HCT116 (cell line): Measurements from ENCODE around the gene GJB6. TPM values are rescaled to one million over a fixed set of nuclear protein-coding genes. Genes with fewer than 3 reads are reported as not detected.

Experiments
- ATAC-seq: fragments of 200-7000 bp; cut with Tn5 transposase; 2 replicates; pipeline ENCODE4 v1.9.1; 2020; ENCODE audit warnings: mild to moderate bottlenecking, moderate library complexity
- BruUV-seq: library from RNA; stranded (reverse); fragments of 400-500 nt; replicated peaks from 2 replicates; lab custom pipeline; 2021; lab: Mats Ljungman, UMichigan
- CTCF ChIA-PET: fragments of 300-600 bp; sonication (Branson Sonifier 250); formaldehyde crosslinking; loops from one replicate; lab custom pipeline; 2021; ENCODE audit warnings: antibody characterized with exemption; lab: Charles Lee
- POLR2A ChIA-PET: fragments of 300-600, 350-600 bp; sonication (Branson Sonifier 250); formaldehyde crosslinking; loops from one replicate; lab custom pipeline; 2021; ENCODE audit warnings: antibody characterized with exemption; lab: Charles Lee
- RAD21 ChIA-PET, 2 experiments: fragments of 300-600 bp; sonication (Branson Sonifier 250); formaldehyde crosslinking; loops; one replicate each; lab custom pipeline; 2023; ENCODE audit warnings: low total read pairs in 2 of 2; ENCODE audit not compliant: uncharacterized antibody in 2 of 2, unreplicated experiment in 2 of 2, low non-redundant PET in 1 of 2; lab: Charles Lee
- DNase-seq: peaks from one replicate; pipeline ENCODE4 v3.0.0-alpha.2; 2010; ENCODE audit warnings: low read depth, low spot score
- H2AFZ ChIP-seq: fragments of 200-600 bp; shearing (Covaris generic), sonication (generic); 2 replicates; pipeline ENCODE4 v1.6.1; 2017; ENCODE audit warnings: low read depth, mixed run types, mixed read lengths, antibody characterized with exemption, low read length; ENCODE audit not compliant: poor library complexity, severe bottlenecking
- H3K27ac ChIP-seq: 2 replicates; pipeline ENCODE4 v1.5.1; 2012; ENCODE audit warnings: low read depth, low read length
- H3K27me3 ChIP-seq: fragments of 200-600 bp; sonication (generic); 2 replicates; pipeline ENCODE4 v1.6.1; 2016; ENCODE audit warnings: mixed run types, low read length, mixed read lengths; ENCODE audit not compliant: insufficient read depth
- H3K36me3 ChIP-seq, 2 experiments: fragments of 200-500 bp in 1 of 2; fragments of 200-600 bp in 1 of 2; sonication (Bioruptor generic) in 1 of 2; sonication (generic) in 1 of 2; 2 replicates each; pipeline versions ENCODE4 v1.5.1 to v1.6.1; 2014 to 2016; ENCODE audit warnings: low read length in 2 of 2, inconsistent platforms in 1 of 2, mixed read lengths in 1 of 2, mixed run types in 1 of 2; ENCODE audit not compliant: insufficient read depth in 2 of 2, control insufficient read depth in 1 of 2
- H3K4me1 ChIP-seq, 2 experiments: fragments of 200-600 bp in 1 of 2; sonication (generic) in 1 of 2; 2 replicates each; pipeline versions ENCODE4 v1.5.1 to v1.6.1; 2012 to 2017; ENCODE audit warnings: low read length in 2 of 2, inconsistent platforms in 1 of 2, mild to moderate bottlenecking in 1 of 2, mixed read lengths in 1 of 2, mixed run types in 1 of 2, moderate library complexity in 1 of 2; ENCODE audit not compliant: insufficient read depth in 2 of 2, control insufficient read depth in 1 of 2
- H3K4me2 ChIP-seq: fragments of 200-600 bp; sonication (generic); 2 replicates; pipeline ENCODE4 v1.6.1; 2017; ENCODE audit warnings: mixed run types, low read length, mixed read lengths
- H3K4me3 ChIP-seq, 2 experiments: fragments of 200-600 bp in 1 of 2; sonication (generic) in 1 of 2; replicated peaks in 1 of 2; 2 replicates each; pipeline ENCODE4 v1.5.1; 2011 to 2016; ENCODE audit warnings: low read length in 2 of 2, control low read depth in 1 of 2, low read depth in 1 of 2, mild to moderate bottlenecking in 1 of 2, mixed read lengths in 1 of 2, mixed run types in 1 of 2
- H3K79me2 ChIP-seq: fragments of 200-600 bp; sonication (generic); 2 replicates; pipeline ENCODE4 v1.6.1; 2017; ENCODE audit warnings: mild to moderate bottlenecking, mixed run types, low read length, moderate library complexity, mixed read lengths; ENCODE audit not compliant: insufficient read depth
- H3K9ac ChIP-seq: fragments of 200-600 bp; sonication (generic); 2 replicates; pipeline ENCODE4 v1.6.1; 2016; ENCODE audit warnings: low read length, mixed read lengths
- H3K9me2 ChIP-seq: fragments of 200-600 bp; sonication (generic), shearing (Covaris generic); 2 replicates; pipeline ENCODE4 v1.6.1; 2017; ENCODE audit warnings: mixed run types, mild to moderate bottlenecking, moderate library complexity; ENCODE audit not compliant: insufficient read depth
- H3K9me3 ChIP-seq, 2 experiments: fragments of 200-500 bp in 1 of 2; fragments of 200-600 bp in 1 of 2; sonication (Bioruptor generic) in 1 of 2; sonication (generic) in 1 of 2; 2 replicates each; pipeline ENCODE4 v1.6.1; 2014 to 2017; ENCODE audit warnings: low read length in 2 of 2, mixed read lengths in 2 of 2, inconsistent platforms in 1 of 2, low read depth in 1 of 2, mild to moderate bottlenecking in 1 of 2, mixed run types in 1 of 2, moderate library complexity in 1 of 2; ENCODE audit not compliant: control insufficient read depth in 1 of 2, insufficient read depth in 1 of 2
- H4K20me1 ChIP-seq: fragments of 200-600 bp; sonication (generic), shearing (Covaris generic); 2 replicates; pipeline ENCODE4 v1.6.1; 2017; ENCODE audit warnings: mixed run types, mild to moderate bottlenecking, moderate library complexity; ENCODE audit not compliant: insufficient read depth
- CBX3 ChIP-seq: IDR thresholded peaks from 2 replicates; pipeline ENCODE4 v1.6.1; 2012; ENCODE audit warnings: low read depth
- EGR1 ChIP-seq: IDR thresholded peaks from 2 replicates; pipeline ENCODE4 v1.6.1; 2012; ENCODE audit warnings: low read depth
- EZH2 ChIP-seq: fragments of 200-600 bp; sonication (generic); IDR thresholded peaks from 2 replicates; pipeline ENCODE4 v1.6.1; 2017; ENCODE audit warnings: antibody characterized with exemption, mixed run types
- EZH2phosphoT487 ChIP-seq: fragments of 200-600 bp; IDR thresholded peaks from 2 replicates; pipeline ENCODE4 v1.6.1; 2018; ENCODE audit warnings: antibody characterized with exemption, borderline replicate concordance
- FOSL1 ChIP-seq: IDR thresholded peaks from 2 replicates; pipeline ENCODE4 v1.6.1; 2012; ENCODE audit warnings: low read depth
- JUND ChIP-seq: IDR thresholded peaks from 2 replicates; pipeline ENCODE4 v1.6.1; 2012
- POLR2A ChIP-seq: IDR thresholded peaks from 2 replicates; pipeline ENCODE4 v1.7.0; 2011; ENCODE audit warnings: borderline replicate concordance; ENCODE audit not compliant: insufficient read depth, insufficient read length; ENCODE audit errors: extremely low read depth
- POLR2AphosphoS5 ChIP-seq: IDR thresholded peaks from 2 replicates; pipeline ENCODE4 v1.6.1; 2011; ENCODE audit warnings: mild to moderate bottlenecking, low read depth, low read length, moderate library complexity
- RAD21 ChIP-seq: IDR thresholded peaks from 2 replicates; pipeline ENCODE4 v1.6.1; 2012; ENCODE audit warnings: low read depth, mild to moderate bottlenecking
- SP1 ChIP-seq: IDR thresholded peaks from 2 replicates; pipeline ENCODE4 v1.6.1; 2012; ENCODE audit warnings: low read depth
- SRF ChIP-seq: IDR thresholded peaks from 2 replicates; pipeline ENCODE4 v1.6.1; 2012; ENCODE audit warnings: low read depth
- ZNF274 ChIP-seq: fragments of 200-500 bp; sonication (Bioruptor generic); IDR thresholded peaks from 2 replicates; pipeline ENCODE4 v1.6.1; 2014; ENCODE audit warnings: mild to moderate bottlenecking, low read depth, low read length, inconsistent platforms
- intact Hi-C: fragments of 100-400 bp; cut with micrococcal nuclease; formaldehyde crosslinking; loops from 2 replicates; pipeline ENCODE4 v1.10.0; 2022
- total RNA-seq: library from RNA; stranded (reverse); gene quantifications from one replicate; pipeline ENCODE4 v1.2.1, GENCODE V29; 2021; ENCODE audit not compliant: unreplicated experiment
- TF ChIP-seq, protein P1 (sequence below): IDR thresholded peaks from 2 replicates; pipeline ENCODE4 v1.6.1; 2011; ENCODE audit warnings: mild to moderate bottlenecking, low read length, moderate library complexity; ENCODE audit not compliant: insufficient replicate concordance; ENCODE audit errors: extremely low read depth
- TF ChIP-seq, protein P2 (sequence below): IDR thresholded peaks from 2 replicates; pipeline ENCODE4 v1.6.1; 2012
- TF ChIP-seq, protein P3 (sequence below), 3 experiments: fragments of 200-600 bp in 1 of 3; sonication (generic) in 1 of 3; IDR thresholded peaks in 2 of 3; conservative IDR thresholded peaks in 1 of 3; 2 replicates each; pipeline ENCODE4 v1.5.1; 2012 to 2017; ENCODE audit warnings: low read depth in 2 of 3, low read length in 2 of 3, antibody characterized with exemption in 1 of 3, borderline replicate concordance in 1 of 3, control low read depth in 1 of 3, mild to moderate bottlenecking in 1 of 3, mixed read lengths in 1 of 3, mixed run types in 1 of 3, moderate library complexity in 1 of 3; ENCODE audit not compliant: insufficient read depth in 1 of 3

Gene GJB6
- total RNA-seq, 1 experiment from 2014 or later: not detected

DNA sequence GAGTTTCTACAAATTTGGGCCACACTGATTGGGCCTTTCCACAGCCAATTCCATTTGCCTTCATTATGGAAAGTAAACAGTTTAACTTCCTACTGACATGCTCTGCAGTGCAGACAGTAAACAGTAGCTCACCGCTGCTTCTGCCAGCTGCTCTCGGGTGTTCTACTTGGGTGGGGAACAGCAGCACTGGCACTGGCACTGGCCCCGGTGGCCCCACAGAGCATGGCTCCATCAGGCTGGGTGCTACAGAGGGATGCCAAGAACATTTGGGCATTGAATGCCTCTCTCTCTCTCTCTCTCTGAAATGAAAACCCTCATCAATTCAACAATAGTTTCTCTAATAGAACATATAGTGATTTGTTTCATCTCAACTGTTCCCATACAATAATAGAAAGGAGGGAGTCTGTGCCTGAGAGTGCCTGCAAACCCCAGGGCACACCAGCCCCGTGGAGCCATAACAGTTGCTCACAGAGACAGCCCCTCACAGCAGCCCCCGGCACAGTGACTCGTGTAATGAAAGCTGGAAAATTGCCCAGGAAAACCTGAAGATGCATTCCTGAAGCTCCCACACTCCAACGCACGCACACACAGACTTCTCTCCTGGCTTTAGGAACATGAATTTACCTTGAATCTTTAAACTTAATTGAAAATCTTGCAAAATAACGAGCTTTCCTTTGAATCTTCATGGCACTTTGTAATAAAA, 38.2 kb upstream of the GJB6 start:
- ATAC-seq (no peak), DNase-seq (no peak)
- no peaks in the 10 kb centered on the region for H3K9me2 ChIP-seq
- POLR2A ChIA-PET: no interaction called here
- no peaks in the 10 kb centered on the region for H3K4me1 ChIP-seq
- H3K79me2 ChIP-seq: no peaks in the 10 kb centered on the region
- no peak overlapping the region for H2AFZ ChIP-seq
- no TSS peak for BruUV-seq
- H3K4me2 ChIP-seq: no peak overlapping the region
- H3K4me3 ChIP-seq: no peak overlapping the region
- TF ChIP-seq, protein P1, sequence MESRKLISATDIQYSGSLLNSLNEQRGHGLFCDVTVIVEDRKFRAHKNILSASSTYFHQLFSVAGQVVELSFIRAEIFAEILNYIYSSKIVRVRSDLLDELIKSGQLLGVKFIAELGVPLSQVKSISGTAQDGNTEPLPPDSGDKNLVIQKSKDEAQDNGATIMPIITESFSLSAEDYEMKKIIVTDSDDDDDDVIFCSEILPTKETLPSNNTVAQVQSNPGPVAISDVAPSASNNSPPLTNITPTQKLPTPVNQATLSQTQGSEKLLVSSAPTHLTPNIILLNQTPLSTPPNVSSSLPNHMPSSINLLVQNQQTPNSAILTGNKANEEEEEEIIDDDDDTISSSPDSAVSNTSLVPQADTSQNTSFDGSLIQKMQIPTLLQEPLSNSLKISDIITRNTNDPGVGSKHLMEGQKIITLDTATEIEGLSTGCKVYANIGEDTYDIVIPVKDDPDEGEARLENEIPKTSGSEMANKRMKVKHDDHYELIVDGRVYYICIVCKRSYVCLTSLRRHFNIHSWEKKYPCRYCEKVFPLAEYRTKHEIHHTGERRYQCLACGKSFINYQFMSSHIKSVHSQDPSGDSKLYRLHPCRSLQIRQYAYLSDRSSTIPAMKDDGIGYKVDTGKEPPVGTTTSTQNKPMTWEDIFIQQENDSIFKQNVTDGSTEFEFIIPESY: no peak
- TF ChIP-seq POLR2AphosphoS5 (no peak), RAD21 (no peak), JUND (no peak), CBX3 (no peak), SRF (no peak), POLR2A (no peak), ZNF274 (no peak), EZH2 (no peak), EZH2phosphoT487 (no peak), FOSL1 (no peak), EGR1 (no peak), SP1 (no peak)
- TF ChIP-seq, protein P2, sequence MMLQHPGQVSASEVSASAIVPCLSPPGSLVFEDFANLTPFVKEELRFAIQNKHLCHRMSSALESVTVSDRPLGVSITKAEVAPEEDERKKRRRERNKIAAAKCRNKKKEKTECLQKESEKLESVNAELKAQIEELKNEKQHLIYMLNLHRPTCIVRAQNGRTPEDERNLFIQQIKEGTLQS: no peak
- TF ChIP-seq, protein P3, sequence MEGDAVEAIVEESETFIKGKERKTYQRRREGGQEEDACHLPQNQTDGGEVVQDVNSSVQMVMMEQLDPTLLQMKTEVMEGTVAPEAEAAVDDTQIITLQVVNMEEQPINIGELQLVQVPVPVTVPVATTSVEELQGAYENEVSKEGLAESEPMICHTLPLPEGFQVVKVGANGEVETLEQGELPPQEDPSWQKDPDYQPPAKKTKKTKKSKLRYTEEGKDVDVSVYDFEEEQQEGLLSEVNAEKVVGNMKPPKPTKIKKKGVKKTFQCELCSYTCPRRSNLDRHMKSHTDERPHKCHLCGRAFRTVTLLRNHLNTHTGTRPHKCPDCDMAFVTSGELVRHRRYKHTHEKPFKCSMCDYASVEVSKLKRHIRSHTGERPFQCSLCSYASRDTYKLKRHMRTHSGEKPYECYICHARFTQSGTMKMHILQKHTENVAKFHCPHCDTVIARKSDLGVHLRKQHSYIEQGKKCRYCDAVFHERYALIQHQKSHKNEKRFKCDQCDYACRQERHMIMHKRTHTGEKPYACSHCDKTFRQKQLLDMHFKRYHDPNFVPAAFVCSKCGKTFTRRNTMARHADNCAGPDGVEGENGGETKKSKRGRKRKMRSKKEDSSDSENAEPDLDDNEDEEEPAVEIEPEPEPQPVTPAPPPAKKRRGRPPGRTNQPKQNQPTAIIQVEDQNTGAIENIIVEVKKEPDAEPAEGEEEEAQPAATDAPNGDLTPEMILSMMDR (IDR thresholded peaks at IDR 0.05 in 2 of 3, conservative IDR thresholded peaks at IDR 0.05 in 1 of 3; ENCODE audit: borderline replicate concordance in 1 of 3, insufficient read depth in 1 of 3, low read depth in 2 of 3, low read length in 2 of 3): no peak
- H3K9ac ChIP-seq: no peak overlapping the region
- H3K27ac ChIP-seq: no peak overlapping the region
- H3K36me3 ChIP-seq: no peaks in the 10 kb centered on the region
- RAD21 ChIA-PET: no interaction called here
- H4K20me1 ChIP-seq: no peaks in the 10 kb centered on the region
- CTCF ChIA-PET: no interaction called here
- no peaks in the 10 kb centered on the region for H3K27me3 ChIP-seq
- intact Hi-C loops: no loop called here
- no peaks in the 10 kb centered on the region for H3K9me3 ChIP-seq
